22Rv1 (cell line): ENCODE results near the gene MCMBP.

Source experiments
- CTCF ChIP-seq: fragments of 450-650 bp; IDR thresholded peaks from 2 replicates; pipeline ENCODE4 v1.5.1; 2017; ENCODE audit warnings: mild to moderate bottlenecking
- ZFX ChIP-seq: fragments of 450-650 bp; IDR thresholded peaks from 2 replicates; pipeline ENCODE4 v1.6.1; 2017; ENCODE audit warnings: antibody characterized with exemption, borderline replicate concordance

GRCh38 chr10:119805702-119806230 lies 66.9 kb downstream of the MCMBP start:
- TF ChIP-seq CTCF (no peak), ZFX (no peak)
